Osteocyte (in vitro differentiated cells): ENCODE measurements around the gene IL1RAPL1. TPM values are rescaled to one million over a fixed set of nuclear protein-coding genes. Genes with fewer than 3 reads are reported as not detected.

Source experiments
- DNase-seq: peaks from one replicate; pipeline ENCODE4 v3.0.0; 2021; ENCODE audit warnings: mixed read lengths; ENCODE audit not compliant: unreplicated experiment; ENCODE audit errors: extremely low spot score
- H3K27ac Mint-ChIP-seq: one replicate; pipeline ENCODE4 v1.8.0; 2021; ENCODE audit warnings: mild to moderate bottlenecking, mixed read lengths; ENCODE audit not compliant: unreplicated experiment
- H3K27me3 Mint-ChIP-seq: one replicate; pipeline ENCODE4 v1.8.0; 2021; ENCODE audit warnings: mixed read lengths; ENCODE audit not compliant: unreplicated experiment
- H3K36me3 Mint-ChIP-seq: one replicate; pipeline ENCODE4 v1.8.0; 2021; ENCODE audit warnings: mixed read lengths; ENCODE audit not compliant: unreplicated experiment
- H3K4me1 Mint-ChIP-seq: one replicate; pipeline ENCODE4 v1.8.0; 2021; ENCODE audit warnings: mixed read lengths; ENCODE audit not compliant: unreplicated experiment
- H3K4me3 Mint-ChIP-seq: one replicate; pipeline ENCODE4 v1.8.0; 2021; ENCODE audit warnings: mild to moderate bottlenecking, moderate library complexity, mixed read lengths; ENCODE audit not compliant: unreplicated experiment
- H3K9me3 Mint-ChIP-seq: one replicate; pipeline ENCODE4 v1.8.0; 2021; ENCODE audit warnings: mixed read lengths; ENCODE audit not compliant: unreplicated experiment
- total RNA-seq: library from RNA; stranded (reverse); gene quantifications from 2 replicates; pipeline ENCODE4 v1.2.1, GENCODE V29; 2021
- TF ChIP-seq, protein P1 (sequence below): fragments of 200-600 bp; sonication (generic); IDR thresholded peaks from 2 replicates; pipeline ENCODE4 v1.5.0; 2021; ENCODE audit warnings: antibody characterized with exemption, mild to moderate bottlenecking, moderate library complexity

The IL1RAPL1 gene
- total RNA-seq, 1 donor from 2014 or later = not detected

DNA sequence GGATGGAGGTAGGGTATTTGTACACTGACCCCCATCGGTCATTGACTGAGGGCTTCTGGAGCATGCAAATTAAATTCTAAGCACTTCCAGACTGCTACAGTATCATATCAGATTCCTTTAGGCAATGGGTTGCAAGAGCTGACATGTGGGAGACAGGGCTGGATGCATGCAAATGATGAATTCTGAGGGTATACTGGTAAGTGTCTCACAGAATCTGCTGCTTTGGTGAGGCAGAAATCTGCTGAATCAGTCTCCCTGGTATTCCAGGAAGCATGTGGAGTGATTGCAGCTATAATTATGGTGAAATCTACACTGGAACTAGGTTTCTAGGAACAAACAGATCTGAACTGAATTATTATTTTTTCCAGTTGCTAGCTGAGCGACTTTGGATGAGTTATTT, 943.3 kb downstream of the IL1RAPL1 start:
- Mint-ChIP-seq H3K4me1 (no peaks in the 10 kb centered on the region), H3K36me3 (no peaks in the 10 kb centered on the region), H3K27me3 (no peaks in the 10 kb centered on the region), H3K9me3 (no peaks in the 10 kb centered on the region), H3K4me3 (no peak overlapping the region), H3K27ac (no peak overlapping the region)
- TF ChIP-seq, protein P1, sequence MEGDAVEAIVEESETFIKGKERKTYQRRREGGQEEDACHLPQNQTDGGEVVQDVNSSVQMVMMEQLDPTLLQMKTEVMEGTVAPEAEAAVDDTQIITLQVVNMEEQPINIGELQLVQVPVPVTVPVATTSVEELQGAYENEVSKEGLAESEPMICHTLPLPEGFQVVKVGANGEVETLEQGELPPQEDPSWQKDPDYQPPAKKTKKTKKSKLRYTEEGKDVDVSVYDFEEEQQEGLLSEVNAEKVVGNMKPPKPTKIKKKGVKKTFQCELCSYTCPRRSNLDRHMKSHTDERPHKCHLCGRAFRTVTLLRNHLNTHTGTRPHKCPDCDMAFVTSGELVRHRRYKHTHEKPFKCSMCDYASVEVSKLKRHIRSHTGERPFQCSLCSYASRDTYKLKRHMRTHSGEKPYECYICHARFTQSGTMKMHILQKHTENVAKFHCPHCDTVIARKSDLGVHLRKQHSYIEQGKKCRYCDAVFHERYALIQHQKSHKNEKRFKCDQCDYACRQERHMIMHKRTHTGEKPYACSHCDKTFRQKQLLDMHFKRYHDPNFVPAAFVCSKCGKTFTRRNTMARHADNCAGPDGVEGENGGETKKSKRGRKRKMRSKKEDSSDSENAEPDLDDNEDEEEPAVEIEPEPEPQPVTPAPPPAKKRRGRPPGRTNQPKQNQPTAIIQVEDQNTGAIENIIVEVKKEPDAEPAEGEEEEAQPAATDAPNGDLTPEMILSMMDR = no peak
- no peak for DNase-seq

DNA sequence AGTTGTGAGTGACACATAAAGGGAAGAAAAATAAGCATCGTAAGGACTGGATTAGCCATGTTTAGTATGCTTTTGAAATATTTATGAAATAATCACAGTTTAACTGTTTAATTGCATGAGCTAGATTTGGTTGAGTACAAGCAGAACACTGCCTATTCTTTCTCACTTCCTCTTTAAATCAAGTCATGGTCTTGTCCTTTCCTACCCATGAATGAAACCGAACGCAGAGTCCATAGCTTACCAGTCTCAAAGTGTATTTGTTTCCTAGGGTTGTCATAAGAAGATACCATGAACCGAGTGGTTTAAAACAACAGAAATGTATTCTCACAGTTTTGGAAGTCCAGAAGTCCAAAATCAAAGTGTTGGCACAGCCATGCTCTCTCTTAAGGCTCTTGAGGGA, 944.1 kb downstream of the IL1RAPL1 start:
- Mint-ChIP-seq H3K27me3 (no peaks in the 10 kb centered on the region), H3K4me3 (no peak overlapping the region), H3K36me3 (no peaks in the 10 kb centered on the region), H3K27ac (no peak overlapping the region), H3K4me1 (no peaks in the 10 kb centered on the region), H3K9me3 (no peaks in the 10 kb centered on the region)
- TF ChIP-seq, protein P1 = no peak
- DNase-seq = no peak

DNA sequence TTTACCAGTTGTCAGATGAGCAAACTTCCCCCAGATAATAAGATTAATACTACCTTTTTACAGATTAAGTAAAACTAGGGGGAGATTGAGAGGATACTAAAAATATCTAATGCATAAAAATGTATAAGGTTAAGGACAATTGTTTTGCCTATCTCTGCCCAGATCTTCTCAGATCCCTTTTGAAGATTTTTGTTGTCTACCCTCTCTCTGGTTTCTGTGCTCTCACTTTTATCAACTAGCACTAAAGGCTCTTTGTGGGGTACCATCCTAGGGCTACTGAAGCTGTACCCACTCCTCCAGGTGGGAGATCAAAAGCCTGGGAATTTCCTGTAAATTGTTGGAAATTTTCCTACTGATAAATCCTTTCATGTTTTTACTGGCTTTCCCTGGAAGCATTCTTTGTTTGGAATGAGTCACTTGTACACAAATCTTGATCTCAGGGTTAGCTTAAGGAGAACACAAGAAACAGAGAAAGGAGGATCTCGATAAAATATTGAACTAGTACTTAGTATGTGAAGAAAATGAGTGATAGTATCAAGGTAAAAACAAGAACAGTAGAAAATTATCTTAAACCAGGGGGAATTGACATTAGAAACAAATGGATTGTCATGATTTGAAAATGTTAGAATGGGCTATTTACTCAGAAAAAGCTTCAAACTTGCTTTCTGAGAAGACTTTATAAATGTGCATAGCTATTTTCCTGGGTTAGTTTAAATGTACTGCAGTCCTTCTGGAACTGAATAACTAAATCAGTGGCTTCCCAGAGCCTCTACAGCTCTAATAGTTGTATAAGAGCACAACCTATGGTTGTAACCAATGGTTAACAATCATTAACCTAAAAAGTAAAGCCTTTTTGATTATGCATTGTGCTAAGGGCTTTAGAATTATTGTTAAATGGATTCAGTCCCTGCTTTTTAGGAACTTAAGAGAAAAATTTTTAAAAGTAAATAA, 948.2 kb downstream of the IL1RAPL1 start:
- TF ChIP-seq, protein P1 = no peak
- H3K4me1 Mint-ChIP-seq = no peaks in the 10 kb centered on the region
- no peaks in the 10 kb centered on the region for H3K27me3 Mint-ChIP-seq
- H3K36me3 Mint-ChIP-seq = no peaks in the 10 kb centered on the region
- DNase-seq = no peak
- H3K9me3 Mint-ChIP-seq = no peaks in the 10 kb centered on the region
- no peak overlapping the region for H3K27ac Mint-ChIP-seq
- no peak overlapping the region for H3K4me3 Mint-ChIP-seq

DNA sequence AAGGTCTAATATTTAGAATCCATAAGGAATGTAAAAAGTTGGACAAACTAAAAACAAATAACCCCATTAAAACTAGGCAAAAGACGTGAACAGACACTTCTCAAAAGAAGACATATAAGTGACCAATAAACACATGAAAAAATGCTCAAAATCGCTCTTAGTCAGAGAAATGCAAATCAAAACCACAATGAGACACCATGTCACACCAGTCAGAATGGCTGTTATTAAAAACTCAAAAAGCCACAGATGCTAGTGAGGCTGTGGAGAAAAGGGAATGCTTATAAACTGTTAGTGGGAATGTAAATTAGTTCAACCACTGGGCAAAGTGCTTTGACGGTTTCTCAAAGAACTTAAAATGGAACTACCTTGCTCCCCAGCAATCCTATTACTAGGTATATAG, 953.8 kb downstream of the IL1RAPL1 start:
- Mint-ChIP-seq H3K4me1 (no peaks in the 10 kb centered on the region), H3K9me3 (no peaks in the 10 kb centered on the region), H3K4me3 (no peak overlapping the region), H3K27ac (no peak overlapping the region), H3K36me3 (no peaks in the 10 kb centered on the region), H3K27me3 (no peaks in the 10 kb centered on the region)
- no peak for DNase-seq
- TF ChIP-seq, protein P1 = no peak

DNA sequence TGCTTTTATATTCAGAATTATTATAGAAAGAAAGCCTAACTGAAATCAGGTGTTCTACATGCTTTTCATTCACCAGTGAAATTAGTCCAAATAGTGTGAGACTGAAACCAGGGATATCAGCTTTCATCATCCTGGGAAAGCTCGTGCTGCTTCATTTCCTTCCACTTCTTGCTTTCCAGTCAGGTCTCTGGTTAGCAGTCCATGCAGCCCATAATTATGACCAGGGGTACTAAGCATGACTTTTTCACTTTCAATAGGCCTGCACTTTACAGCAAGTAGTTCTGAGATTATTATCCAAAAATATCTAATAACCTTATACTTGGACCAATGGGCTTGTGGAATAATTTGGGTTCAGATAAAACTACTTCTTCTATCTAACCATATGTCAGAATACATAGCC, 954.9 kb downstream of the IL1RAPL1 start:
- Mint-ChIP-seq H3K4me1 (no peaks in the 10 kb centered on the region), H3K36me3 (no peaks in the 10 kb centered on the region), H3K9me3 (no peaks in the 10 kb centered on the region), H3K4me3 (no peak overlapping the region), H3K27me3 (no peaks in the 10 kb centered on the region), H3K27ac (no peak overlapping the region)
- no peak for DNase-seq
- TF ChIP-seq, protein P1 = no peak
